HEK293 (cell line): ENCODE measurements around the gene PJA2.

Experiments used
- HOXA7 ChIP-seq: sonication (generic); formaldehyde crosslinking; IDR thresholded peaks from 2 replicates; pipeline ENCODE4 v1.8.1; 2022; ENCODE audit warnings: missing genetic modification reagents, borderline replicate concordance
- KLF9 ChIP-seq: fragments of 450-650 bp; formaldehyde crosslinking; IDR thresholded peaks from 2 replicates; pipeline ENCODE4 v1.5.1; 2016; ENCODE audit warnings: missing biosample characterization, missing genetic modification characterization, low read depth
- MYNN ChIP-seq: fragments of 450-650 bp; formaldehyde crosslinking; IDR thresholded peaks from 2 replicates; pipeline ENCODE4 v1.5.1; 2016; ENCODE audit warnings: missing biosample characterization, missing genetic modification characterization, borderline replicate concordance
- RBAK ChIP-seq: fragments of 450-650 bp; formaldehyde crosslinking; IDR thresholded peaks from 2 replicates; pipeline ENCODE4 v1.5.1; 2016; ENCODE audit warnings: missing biosample characterization, missing genetic modification characterization
- SP2 ChIP-seq: fragments of 450-650 bp; formaldehyde crosslinking; IDR thresholded peaks from 2 replicates; pipeline ENCODE4 v1.5.1; 2016; ENCODE audit warnings: missing biosample characterization, missing genetic modification characterization
- YY1 ChIP-seq: fragments of 450-650 bp; formaldehyde crosslinking; IDR thresholded peaks from 2 replicates; pipeline ENCODE4 v1.5.1; 2018; ENCODE audit warnings: missing biosample characterization, missing genetic modification characterization
- YY2 ChIP-seq: fragments of 450-650 bp; formaldehyde crosslinking; IDR thresholded peaks from 2 replicates; pipeline ENCODE4 v1.5.1; 2016; ENCODE audit warnings: missing biosample characterization, missing genetic modification characterization
- ZBTB17 ChIP-seq: fragments of 450-650 bp; formaldehyde crosslinking; IDR thresholded peaks from 2 replicates; pipeline ENCODE4 v1.5.1; 2016; ENCODE audit warnings: missing biosample characterization, missing genetic modification characterization
- ZBTB49 ChIP-seq: fragments of 450-650 bp; formaldehyde crosslinking; IDR thresholded peaks from 2 replicates; pipeline ENCODE4 v1.5.1; 2016; ENCODE audit warnings: missing biosample characterization, missing genetic modification characterization, low read depth
- ZBTB7A ChIP-seq: fragments of 450-650 bp; formaldehyde crosslinking; IDR thresholded peaks from 2 replicates; pipeline ENCODE4 v1.5.1; 2016; ENCODE audit warnings: low read depth, missing biosample characterization, missing genetic modification characterization
- ZNF112 ChIP-seq: fragments of 450-650 bp; formaldehyde crosslinking; IDR thresholded peaks from 2 replicates; pipeline ENCODE4 v1.5.0; 2017; ENCODE audit warnings: missing biosample characterization, missing genetic modification characterization
- ZNF114 ChIP-seq: fragments of 450-650 bp; formaldehyde crosslinking; IDR thresholded peaks from 2 replicates; pipeline ENCODE4 v1.5.0; 2017; ENCODE audit warnings: missing biosample characterization, missing genetic modification characterization
- ZNF121 ChIP-seq: fragments of 450-650 bp; formaldehyde crosslinking; IDR thresholded peaks from 2 replicates; pipeline ENCODE4 v1.5.1; 2016; ENCODE audit warnings: missing biosample characterization, missing genetic modification characterization
- ZNF16 ChIP-seq: fragments of 450-650 bp; formaldehyde crosslinking; IDR thresholded peaks from 2 replicates; pipeline ENCODE4 v1.5.1; 2016; ENCODE audit warnings: low read depth, missing biosample characterization, missing genetic modification characterization
- ZNF19 ChIP-seq: fragments of 450-650 bp; formaldehyde crosslinking; IDR thresholded peaks from 2 replicates; pipeline ENCODE4; 2016; ENCODE audit warnings: missing biosample characterization, missing genetic modification characterization, low read depth
- ZNF211 ChIP-seq: fragments of 450-650 bp; formaldehyde crosslinking; IDR thresholded peaks from 2 replicates; pipeline ENCODE4 v1.5.1; 2016; ENCODE audit warnings: low read depth, missing biosample characterization, missing genetic modification characterization
- ZNF292 ChIP-seq: fragments of 450-650 bp; formaldehyde crosslinking; IDR thresholded peaks from 2 replicates; pipeline ENCODE4 v1.5.1; 2016; ENCODE audit warnings: low read depth, missing biosample characterization, missing genetic modification characterization, borderline replicate concordance
- ZNF416 ChIP-seq: fragments of 450-650 bp; formaldehyde crosslinking; IDR thresholded peaks from 2 replicates; pipeline ENCODE4 v1.5.1; 2016; ENCODE audit warnings: missing biosample characterization, missing genetic modification characterization
- ZNF488 ChIP-seq: fragments of 450-650 bp; formaldehyde crosslinking; IDR thresholded peaks from 2 replicates; pipeline ENCODE4 v1.5.1; 2016; ENCODE audit warnings: missing biosample characterization, missing genetic modification characterization
- ZNF544 ChIP-seq: fragments of 450-650 bp; formaldehyde crosslinking; IDR thresholded peaks from 2 replicates; pipeline ENCODE4 v1.5.0; 2017; ENCODE audit warnings: missing biosample characterization, missing genetic modification characterization
- ZNF560 ChIP-seq: fragments of 450-650 bp; formaldehyde crosslinking; IDR thresholded peaks from 2 replicates; pipeline ENCODE4 v1.5.1; 2017; ENCODE audit warnings: missing biosample characterization, missing genetic modification characterization, borderline replicate concordance
- ZNF777 ChIP-seq: fragments of 450-650 bp; formaldehyde crosslinking; IDR thresholded peaks from 2 replicates; pipeline ENCODE4 v1.5.1; 2017; ENCODE audit warnings: missing biosample characterization, missing genetic modification characterization, borderline replicate concordance
- ZNF830 ChIP-seq: fragments of 450-650 bp; IDR thresholded peaks from 2 replicates; pipeline ENCODE4 v1.5.0; 2018; ENCODE audit warnings: missing biosample characterization, missing genetic modification characterization, low read depth, mild to moderate bottlenecking, moderate library complexity
- TF ChIP-seq, protein P1 (sequence below): fragments of 450-650 bp; formaldehyde crosslinking; conservative IDR thresholded peaks from 2 replicates; pipeline ENCODE4 v1.5.1; 2016; ENCODE audit warnings: low read depth, missing biosample characterization, missing genetic modification characterization
- TF ChIP-seq, protein P2 (sequence below): fragments of 450-650 bp; formaldehyde crosslinking; IDR thresholded peaks from 2 replicates; pipeline ENCODE4 v1.5.1; 2017; ENCODE audit warnings: missing biosample characterization, missing genetic modification characterization
- TF ChIP-seq, protein P3 (sequence below): fragments of 450-650 bp; formaldehyde crosslinking; IDR thresholded peaks from 2 replicates; pipeline ENCODE4 v1.5.1; 2016; ENCODE audit warnings: missing biosample characterization, missing genetic modification characterization
- TF ChIP-seq, protein P4 (sequence below): fragments of 450-650 bp; formaldehyde crosslinking; IDR thresholded peaks from 2 replicates; pipeline ENCODE4 v1.5.1; 2016; ENCODE audit warnings: missing biosample characterization, missing genetic modification characterization

The PJA2 gene

DNA sequence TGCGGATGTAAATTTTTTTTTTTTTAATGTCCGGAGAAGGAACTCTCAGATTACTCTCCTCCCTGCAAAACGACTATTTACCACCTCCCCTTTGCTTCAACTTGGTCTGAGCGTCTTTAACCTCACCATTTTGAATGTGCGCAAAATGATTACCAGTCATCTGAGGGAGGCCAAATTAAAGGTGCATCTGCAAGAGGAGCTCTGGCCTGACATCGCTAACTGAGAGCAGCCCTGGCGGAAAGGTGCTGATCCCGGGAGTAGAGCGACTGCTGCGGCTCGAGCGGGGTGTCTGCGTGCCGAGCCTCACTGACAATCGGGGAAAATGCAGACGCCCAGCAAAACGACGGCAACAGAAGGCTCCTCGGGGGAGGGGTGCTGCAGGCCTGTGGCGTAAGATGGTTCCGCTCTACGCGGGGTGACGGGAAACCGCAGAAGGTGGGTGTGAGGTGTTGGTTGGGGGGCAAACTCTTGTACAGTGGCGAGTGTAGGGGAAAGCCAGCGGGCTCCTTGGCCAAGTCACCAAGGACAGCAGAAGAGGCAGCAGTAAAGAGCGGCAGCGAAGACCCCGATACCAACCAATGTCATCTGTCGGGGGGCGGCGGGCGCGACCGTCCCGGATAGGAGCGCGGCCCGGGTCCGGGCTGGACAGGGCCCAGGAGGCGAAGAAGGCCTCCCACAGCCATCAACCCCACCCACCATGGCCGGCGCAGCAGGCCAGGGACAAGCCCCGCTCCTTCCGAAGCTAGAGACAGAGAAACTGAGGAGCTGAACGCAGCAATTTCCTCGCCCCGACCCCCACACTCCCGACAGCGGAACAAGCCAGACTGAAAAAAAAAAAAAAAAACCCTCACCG lies 557 bp downstream of the PJA2 start (continued):
- TF ChIP-seq, protein P1, sequence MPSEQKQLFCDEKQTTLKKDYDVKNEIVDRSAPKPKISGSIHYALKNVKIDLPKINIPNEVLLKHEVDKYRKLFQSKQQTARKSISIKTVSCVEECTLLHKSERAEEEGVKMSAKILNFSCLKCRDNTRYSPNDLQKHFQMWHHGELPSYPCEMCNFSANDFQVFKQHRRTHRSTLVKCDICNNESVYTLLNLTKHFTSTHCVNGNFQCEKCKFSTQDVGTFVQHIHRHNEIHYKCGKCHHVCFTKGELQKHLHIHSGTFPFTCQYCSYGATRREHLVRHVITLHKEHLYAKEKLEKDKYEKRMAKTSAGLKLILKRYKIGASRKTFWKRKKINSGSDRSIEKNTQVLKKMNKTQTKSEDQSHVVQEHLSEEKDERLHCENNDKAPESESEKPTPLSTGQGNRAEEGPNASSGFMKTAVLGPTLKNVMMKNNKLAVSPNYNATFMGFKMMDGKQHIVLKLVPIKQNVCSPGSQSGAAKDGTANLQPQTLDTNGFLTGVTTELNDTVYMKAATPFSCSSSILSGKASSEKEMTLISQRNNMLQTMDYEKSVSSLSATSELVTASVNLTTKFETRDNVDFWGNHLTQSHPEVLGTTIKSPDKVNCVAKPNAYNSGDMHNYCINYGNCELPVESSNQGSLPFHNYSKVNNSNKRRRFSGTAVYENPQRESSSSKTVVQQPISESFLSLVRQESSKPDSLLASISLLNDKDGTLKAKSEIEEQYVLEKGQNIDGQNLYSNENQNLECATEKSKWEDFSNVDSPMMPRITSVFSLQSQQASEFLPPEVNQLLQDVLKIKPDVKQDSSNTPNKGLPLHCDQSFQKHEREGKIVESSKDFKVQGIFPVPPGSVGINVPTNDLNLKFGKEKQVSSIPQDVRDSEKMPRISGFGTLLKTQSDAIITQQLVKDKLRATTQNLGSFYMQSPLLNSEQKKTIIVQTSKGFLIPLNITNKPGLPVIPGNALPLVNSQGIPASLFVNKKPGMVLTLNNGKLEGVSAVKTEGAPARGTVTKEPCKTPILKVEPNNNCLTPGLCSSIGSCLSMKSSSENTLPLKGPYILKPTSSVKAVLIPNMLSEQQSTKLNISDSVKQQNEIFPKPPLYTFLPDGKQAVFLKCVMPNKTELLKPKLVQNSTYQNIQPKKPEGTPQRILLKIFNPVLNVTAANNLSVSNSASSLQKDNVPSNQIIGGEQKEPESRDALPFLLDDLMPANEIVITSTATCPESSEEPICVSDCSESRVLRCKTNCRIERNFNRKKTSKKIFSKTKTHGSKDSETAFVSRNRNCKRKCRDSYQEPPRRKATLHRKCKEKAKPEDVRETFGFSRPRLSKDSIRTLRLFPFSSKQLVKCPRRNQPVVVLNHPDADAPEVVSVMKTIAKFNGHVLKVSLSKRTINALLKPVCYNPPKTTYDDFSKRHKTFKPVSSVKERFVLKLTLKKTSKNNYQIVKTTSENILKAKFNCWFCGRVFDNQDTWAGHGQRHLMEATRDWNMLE (tag by site-specific recombination) = no peak
- TF ChIP-seq ZNF292 (tag by site-specific recombination) (no peak), MYNN (no peak), ZNF114 (tag by site-specific recombination) (no peak), ZNF19 (tag by site-specific recombination) (no peak), ZBTB49 (tag by site-specific recombination) (no peak), ZNF830 (tag by site-specific recombination) (no peak), ZBTB7A (tag by site-specific recombination) (peak; percentile 60; the same call in 1 of the 2 replicates), SP2 (tag by site-specific recombination) (0 out of 2 replicates have a peak, but pooled peaks have one; percentile 17), ZNF488 (tag by site-specific recombination) (no peak), ZNF16 (tag by site-specific recombination) (no peak), ZNF416 (no peak), HOXA7 (CRISPR knock-in tag) (no peak), ZNF211 (tag by site-specific recombination) (no peak), ZNF560 (no peak), RBAK (tag by site-specific recombination) (no peak), ZNF112 (tag by site-specific recombination) (no peak), YY1 (tag by site-specific recombination) (peak; percentile 83), ZNF121 (tag by site-specific recombination) (0 out of 2 replicates have a peak, but pooled peaks have one; percentile 25), ZNF777 (tag by site-specific recombination) (peak; percentile 87), ZNF544 (tag by site-specific recombination) (no peak), YY2 (tag by site-specific recombination) (peak; percentile 42; the same call in 1 of the 2 replicates), ZBTB17 (tag by site-specific recombination) (peak; percentile 93), KLF9 (tag by site-specific recombination) (peak; percentile 83)
- TF ChIP-seq, protein P2, sequence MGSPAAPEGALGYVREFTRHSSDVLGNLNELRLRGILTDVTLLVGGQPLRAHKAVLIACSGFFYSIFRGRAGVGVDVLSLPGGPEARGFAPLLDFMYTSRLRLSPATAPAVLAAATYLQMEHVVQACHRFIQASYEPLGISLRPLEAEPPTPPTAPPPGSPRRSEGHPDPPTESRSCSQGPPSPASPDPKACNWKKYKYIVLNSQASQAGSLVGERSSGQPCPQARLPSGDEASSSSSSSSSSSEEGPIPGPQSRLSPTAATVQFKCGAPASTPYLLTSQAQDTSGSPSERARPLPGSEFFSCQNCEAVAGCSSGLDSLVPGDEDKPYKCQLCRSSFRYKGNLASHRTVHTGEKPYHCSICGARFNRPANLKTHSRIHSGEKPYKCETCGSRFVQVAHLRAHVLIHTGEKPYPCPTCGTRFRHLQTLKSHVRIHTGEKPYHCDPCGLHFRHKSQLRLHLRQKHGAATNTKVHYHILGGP (tag by site-specific recombination) = no peak
- TF ChIP-seq, protein P3, sequence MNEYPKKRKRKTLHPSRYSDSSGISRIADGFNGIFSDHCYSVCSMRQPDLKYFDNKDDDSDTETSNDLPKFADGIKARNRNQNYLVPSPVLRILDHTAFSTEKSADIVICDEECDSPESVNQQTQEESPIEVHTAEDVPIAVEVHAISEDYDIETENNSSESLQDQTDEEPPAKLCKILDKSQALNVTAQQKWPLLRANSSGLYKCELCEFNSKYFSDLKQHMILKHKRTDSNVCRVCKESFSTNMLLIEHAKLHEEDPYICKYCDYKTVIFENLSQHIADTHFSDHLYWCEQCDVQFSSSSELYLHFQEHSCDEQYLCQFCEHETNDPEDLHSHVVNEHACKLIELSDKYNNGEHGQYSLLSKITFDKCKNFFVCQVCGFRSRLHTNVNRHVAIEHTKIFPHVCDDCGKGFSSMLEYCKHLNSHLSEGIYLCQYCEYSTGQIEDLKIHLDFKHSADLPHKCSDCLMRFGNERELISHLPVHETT (tag by site-specific recombination) = no peak; the same call in 1 of the 2 replicates
- TF ChIP-seq, protein P4, sequence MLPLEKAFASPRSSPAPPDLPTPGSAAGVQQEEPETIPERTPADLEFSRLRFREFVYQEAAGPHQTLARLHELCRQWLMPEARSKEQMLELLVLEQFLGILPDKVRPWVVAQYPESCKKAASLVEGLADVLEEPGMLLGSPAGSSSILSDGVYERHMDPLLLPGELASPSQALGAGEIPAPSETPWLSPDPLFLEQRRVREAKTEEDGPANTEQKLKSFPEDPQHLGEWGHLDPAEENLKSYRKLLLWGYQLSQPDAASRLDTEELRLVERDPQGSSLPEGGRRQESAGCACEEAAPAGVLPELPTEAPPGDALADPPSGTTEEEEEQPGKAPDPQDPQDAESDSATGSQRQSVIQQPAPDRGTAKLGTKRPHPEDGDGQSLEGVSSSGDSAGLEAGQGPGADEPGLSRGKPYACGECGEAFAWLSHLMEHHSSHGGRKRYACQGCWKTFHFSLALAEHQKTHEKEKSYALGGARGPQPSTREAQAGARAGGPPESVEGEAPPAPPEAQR = no peak
